GM19452 (cell line): ENCODE measurements around the gene SYT6.

ENCODE experiments used
- ATAC-seq: cut with Tn5 transposase; IDR thresholded peaks from one replicate; pipeline ENCODE4 v1.9.1; 2021; ENCODE audit not compliant: unreplicated experiment

The SYT6 gene

GRCh38 chr1:114093624-114094362 is 59.9 kb downstream of the SYT6 start:
- no peak for ATAC-seq

DNA sequence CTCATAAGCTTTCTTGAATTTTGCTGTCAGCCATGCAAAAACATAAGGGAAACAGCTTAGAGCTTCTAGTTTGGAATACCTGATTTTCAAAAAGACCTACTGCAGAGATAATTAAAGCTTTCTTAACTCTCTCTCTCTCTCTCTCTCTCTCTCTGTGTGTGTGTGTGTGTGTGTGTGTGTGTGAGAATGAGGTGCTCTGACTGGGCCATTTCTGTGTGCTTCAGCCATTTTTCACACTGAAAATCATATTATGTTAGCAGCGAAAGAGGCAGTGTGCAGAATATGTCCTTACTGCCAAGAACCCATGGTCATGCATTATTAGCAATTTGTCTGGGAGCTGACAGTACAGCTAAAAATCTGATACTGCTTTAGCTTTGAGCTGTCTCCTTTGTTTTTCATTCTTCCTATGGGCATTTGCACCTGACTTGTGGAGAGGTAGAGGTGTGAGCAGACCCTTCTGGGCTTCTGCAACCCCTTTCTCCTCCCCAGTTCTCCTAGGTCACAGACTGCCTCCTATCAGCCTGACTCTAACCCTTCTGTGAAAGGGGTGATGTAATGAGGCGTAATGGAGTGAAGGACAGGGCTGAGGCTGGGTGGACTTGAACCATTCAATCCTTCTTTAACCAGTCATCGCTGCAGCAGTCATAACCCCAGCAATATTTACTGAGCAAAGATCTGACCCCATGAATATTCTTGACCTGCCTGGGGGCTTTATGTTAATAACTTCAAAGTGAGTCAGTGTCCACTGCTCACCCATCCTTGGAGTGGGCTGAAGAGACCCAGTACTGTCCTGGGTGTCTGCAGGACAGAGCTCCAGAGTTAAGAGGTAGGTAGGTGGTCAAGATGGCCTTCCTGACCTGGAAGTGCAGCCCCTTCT is 61.2 kb downstream of the SYT6 start:
- no peak for ATAC-seq

DNA sequence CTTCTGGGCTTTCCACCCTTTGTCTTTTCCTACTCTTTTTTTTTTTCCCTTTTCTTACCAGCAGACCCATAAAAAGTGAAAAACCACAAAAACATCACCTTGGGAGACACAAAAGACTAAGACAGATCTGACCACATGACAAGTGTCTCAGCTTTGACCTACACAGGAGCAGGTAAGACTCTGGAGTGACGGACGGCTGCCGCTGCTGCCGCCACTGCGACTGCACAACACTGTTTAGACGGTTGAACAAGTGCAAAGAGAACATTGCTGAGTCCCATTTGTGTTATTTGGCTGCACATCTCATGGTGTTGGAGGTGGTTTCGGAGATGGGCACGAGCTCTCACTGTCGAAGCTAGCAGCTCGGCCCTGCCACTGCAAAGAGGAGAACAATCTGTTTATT is 62.0 kb downstream of the SYT6 start:
- ATAC-seq, result no peak

- no peak for ATAC-seq
Observed at GRCh38 chr1:114090738-114091505, 62.7 kb downstream of the SYT6 start.

DNA sequence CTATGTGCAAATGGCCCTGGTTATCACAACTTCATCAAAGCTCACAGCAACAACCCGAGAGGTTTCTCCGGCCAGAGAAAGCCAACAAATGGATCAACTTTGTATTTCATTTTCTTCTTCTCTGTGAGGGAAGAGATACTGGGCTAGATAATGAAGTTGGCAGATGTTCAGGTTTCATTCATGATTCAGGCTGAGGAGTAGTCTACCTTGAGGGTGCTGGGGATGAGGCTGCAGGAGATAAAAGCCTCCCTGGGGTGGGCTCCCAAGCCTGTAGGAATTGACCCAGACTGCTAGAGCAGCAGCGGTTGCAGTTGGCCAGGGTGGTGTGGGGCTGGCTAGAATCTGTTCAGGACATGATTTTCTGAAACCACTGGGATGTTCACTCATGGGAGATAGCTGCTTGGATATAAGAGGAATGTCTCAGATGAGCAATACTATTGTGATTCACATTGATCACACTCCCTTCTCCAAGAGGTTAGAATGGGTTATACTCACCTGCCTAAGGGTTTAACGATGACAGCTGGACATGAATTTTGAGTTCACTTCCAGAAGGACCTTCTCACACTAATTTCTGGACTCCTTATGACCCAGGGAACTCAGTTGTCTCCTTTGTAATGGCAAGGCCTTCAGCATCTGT is 64.0 kb downstream of the SYT6 start:
- ATAC-seq, result no peak

DNA sequence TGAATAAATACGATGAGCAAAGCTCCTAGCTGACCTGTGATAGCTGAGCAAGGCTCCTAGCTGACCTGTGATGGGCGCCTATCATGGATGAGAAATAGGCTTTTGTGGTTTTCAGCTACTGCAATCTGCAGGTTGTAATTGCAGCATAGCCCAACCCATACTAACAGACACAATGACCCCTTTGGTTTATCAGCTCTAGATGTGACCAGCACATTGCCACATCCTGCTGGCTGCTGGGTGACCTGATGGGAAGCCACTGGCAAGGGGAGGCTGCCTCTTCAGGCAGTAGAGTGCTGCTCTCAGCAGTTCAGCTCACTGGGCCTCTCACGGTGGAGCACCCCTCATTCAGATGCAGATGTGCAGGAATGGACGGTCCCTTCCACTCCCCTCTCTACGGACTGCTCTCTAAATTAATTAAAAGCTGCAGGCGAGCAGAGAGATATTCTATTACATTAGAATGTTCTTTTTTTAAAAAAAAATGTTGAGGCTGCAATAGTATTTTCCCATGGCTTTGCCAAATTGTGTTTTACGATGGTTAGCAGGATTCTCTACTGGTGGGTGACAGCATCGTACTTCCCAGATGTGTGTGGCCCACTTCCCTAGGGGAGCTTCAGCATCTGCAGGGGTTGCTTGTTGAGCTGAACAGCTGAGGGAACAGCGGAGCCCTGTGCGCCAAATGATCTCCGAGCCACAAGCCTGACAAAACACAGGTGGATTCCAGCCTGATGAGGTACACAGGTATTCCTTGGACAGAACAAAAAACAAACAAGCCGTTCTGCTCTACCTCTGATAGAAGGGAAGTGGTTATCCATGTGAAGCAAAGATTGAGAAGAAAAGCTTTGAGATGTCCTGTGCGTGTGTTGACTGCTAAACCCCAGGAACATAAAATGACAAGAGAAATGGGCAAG is 65.0 kb downstream of the SYT6 start:
- ATAC-seq, result no peak

- ATAC-seq, result no peak
Observed at GRCh38 chr1:114087495-114087894, 66.2 kb downstream of the SYT6 start.

DNA sequence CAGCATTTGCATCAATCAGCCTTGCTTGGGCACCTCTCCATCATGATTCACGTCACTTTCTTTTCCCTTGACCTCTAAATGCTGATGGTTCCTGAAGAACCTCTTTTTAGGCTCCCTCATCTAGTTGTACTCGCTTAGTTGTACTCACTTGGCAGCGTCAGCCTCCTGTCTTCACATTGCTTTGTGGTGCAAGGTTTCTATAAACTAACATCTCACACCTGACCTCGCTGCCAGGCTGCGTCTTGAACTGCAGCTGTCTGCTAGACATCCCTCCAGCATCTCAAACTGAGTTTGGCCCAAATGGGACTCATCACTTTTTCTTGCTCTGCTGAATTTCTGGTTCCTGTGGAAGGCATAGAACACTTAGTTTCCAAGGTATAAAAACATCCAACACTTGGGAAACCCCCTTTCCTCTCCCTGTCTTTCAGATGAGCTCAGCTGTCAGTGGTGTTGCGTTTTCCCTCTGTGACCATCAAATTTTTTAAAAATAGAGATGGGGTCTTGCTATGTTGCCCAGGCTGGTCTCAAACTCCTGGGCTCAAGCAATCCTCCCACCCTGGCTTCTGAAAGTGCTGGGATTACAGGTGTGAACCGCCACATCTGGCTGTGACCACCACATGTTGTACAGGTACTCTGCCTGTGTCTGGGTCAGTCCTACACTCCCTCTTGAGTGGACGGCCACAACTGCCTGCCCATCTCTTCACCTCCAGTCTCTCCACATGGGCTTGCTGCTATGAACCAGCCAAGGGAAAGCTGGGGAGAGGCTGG is 66.9 kb downstream of the SYT6 start:
- no peak for ATAC-seq

DNA sequence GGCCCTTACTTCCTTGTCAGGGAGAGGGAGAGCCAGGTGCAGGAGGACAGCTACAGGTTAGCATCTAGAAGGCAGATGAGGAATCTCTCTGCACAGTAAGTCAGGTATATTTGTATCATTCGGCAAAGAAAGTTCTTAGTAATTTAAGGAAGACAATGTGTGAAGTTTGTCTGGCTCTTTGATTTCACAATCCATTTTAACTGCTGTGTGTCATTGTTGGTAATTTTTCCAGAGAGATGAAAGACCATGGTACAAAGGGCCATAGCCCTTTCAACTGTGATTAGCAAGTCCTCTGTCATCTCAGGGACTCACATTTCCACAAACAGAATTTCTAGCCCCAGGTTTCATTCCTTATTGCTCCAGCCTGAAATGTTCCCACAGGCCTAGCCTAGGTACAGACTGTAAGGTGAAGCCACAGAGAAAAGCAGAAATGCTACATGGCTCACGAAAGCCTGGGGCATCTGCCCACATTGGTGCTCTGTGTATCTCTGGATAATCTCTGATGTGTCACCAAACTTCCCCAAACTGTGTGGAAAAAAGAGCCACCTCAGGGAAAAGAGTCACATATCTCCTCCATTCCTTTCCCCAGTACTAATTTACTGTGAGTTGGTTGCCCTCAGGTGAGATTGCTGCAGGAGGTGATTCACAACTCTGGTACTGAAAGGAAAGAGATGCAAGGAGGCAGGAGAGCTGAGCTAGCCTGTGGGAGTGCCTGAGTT is 70.6 kb downstream of the SYT6 start:
- ATAC-seq, result no peak

- no peak for ATAC-seq
Observed at GRCh38 chr1:114082304-114082630, 71.4 kb downstream of the SYT6 start.

DNA sequence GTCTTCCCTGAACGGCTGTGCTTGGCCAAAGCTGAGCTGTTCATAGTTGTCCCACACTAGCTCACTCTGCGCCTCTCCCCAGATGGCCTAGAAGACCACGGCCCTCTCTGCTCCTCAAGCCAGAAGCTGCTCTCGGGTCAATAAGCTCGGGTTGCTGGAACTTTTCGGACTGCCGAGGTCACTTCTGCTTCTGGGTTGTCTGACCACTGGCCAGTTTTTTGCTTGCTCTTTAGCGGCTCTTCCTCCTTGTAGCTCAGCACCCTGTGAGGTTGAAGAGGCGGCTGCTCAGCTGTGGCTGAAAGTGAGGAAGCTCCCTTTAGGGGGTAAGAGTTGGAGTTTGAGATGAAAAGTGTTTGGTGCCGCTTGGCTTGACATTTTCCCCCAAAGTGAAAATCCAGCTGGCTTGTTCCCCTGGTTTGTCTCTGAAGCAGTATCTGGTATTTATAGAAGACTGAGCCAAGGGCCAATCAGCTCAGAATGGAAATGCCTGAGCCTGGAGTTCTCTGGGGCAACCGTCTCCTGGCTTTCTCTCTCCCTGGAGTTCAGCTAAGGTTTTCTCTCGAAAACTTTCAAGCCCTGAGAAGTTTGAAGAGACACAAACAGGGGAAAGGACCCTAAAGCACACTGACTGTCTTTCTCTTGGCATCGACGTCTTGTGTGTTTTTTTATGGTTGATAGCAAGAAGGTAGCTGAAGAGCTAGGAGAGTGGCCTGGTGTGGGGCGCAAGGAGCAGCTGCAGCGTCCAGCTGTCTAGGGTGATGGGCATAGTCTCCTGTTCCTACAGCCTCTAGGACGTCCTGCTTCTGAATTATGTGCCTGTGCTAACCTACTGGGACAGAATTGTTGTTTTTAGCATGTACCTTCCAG is 72.0 kb downstream of the SYT6 start:
- ATAC-seq, result no peak

- ATAC-seq, result no peak
Observed at GRCh38 chr1:114080511-114081436, 72.9 kb downstream of the SYT6 start.

DNA sequence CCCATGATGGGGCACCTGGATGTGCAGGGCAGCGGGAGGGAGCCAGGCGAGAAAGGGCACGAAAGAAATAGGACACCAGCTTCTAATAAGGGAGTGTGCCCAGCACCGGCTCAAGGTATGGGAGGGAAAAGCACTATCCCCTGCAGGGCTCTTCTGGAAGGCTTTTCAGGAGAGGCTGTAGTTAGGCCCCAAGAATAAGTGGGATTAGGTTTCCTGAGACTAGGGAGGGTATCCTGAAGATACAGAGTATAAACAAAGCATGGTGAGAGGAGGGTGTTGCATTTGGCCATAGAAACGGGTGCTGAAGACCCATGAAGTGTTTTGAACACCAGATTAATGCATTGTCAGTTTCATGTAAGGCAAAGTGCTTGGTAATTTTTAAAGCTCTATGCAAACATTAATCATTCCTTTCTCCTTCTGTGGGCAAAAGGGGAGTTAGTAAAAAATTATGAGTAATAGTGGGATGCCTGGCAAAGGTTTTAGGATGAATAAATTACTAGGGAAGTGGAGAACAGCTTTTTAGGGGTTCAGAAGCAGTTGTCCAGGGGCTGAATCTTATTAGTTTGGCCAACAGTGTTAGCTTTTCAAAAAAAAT is 74.0 kb downstream of the SYT6 start:
- no peak for ATAC-seq

DNA sequence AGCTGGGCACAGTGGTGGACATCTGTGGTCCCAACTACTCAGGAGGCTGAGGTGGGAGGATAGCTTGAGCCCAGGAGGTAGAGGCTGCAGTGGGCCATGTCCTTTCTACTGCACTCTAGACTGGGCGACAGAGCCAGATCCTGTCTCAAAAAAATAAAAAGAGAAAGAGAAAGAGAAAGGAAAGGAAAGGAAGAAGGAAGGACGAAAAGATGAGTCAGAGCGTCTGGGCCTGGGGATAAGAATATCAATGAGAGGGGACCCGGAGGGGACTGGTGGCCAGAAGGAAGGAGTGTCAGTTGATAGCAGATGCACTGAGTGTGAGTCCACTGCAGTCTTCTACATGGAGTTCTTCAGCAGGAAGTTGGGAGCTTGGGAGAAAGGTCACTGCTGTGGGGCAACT is 75.6 kb downstream of the SYT6 start:
- ATAC-seq, result no peak

- no peak for ATAC-seq
Observed at GRCh38 chr1:114077188-114077587, 76.5 kb downstream of the SYT6 start.

GRCh38 chr1:114076308-114076707 is 77.4 kb downstream of the SYT6 start:
- no peak for ATAC-seq
